ENCODE results near the gene MTTP. TPM values are rescaled to one million over a fixed set of nuclear protein-coding genes. Genes with fewer than 3 reads are reported as not detected.
A peak's percentile ranks its signal among the peaks of the same experiment; 100 is the strongest.

Gene MTTP
- total and polyA plus RNA-seq, 10 donors = 0.07 to 0.97 (median 0.12) TPM; not detected in 3

DNA sequence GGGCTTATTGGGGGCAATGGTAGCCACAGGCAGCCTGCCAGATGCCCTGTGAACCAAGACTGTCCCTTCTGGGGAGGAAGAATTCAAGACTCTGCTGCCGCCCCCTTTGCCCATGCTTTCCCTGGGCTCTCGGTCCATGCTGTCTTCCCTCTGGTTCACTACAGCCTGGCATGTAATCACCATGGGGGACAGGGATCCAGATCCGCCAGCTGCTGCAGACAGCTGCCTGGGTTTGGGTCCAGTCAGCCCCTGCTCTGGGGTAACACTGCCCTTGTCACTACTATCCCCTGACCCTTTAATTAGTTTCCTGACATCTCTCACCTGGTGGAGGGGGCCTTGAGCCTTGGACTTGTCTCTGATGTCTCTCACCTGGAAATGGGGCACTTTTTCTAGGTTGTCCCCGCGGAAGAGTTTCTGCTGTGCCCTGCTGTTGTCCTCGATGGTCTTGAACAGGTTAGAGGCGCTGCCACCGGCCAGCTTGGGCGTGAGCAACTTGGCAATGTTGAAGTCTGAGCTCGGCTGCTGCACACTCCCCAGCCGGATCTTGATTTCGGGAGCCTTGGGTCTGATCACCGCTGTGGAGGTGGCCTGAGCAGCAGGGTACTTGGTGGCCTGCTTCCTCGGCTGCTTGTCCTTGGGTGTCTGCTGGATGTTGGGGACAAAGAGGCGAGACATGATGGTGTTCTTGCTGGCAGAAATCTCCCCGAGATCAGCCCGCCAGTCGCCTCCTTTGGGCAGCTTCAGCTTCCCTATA, 76.6 kb downstream of the MTTP start:
- Histone ChIP-seq H3K9me3 (peaks cover 0 to 46% (median 8%) of the 10 kb centered on the region in 8 donors), H3K27me3 (replicated peaks in 1 of 7) (no peaks in the 10 kb centered on the region), H3K27ac (no peak overlapping the region), H3K36me3 (no peaks in the 10 kb centered on the region), H3K4me1 (no peaks in the 10 kb centered on the region), H3K4me3 (no peak overlapping the region)
- DNase-seq = no peak
- no peak for TF ChIP-seq POLR2A (IDR thresholded peaks at IDR 0.05)
- TF ChIP-seq POLR2AphosphoS5 (IDR thresholded peaks at IDR 0.05) = no peak
- TF ChIP-seq, protein P1, sequence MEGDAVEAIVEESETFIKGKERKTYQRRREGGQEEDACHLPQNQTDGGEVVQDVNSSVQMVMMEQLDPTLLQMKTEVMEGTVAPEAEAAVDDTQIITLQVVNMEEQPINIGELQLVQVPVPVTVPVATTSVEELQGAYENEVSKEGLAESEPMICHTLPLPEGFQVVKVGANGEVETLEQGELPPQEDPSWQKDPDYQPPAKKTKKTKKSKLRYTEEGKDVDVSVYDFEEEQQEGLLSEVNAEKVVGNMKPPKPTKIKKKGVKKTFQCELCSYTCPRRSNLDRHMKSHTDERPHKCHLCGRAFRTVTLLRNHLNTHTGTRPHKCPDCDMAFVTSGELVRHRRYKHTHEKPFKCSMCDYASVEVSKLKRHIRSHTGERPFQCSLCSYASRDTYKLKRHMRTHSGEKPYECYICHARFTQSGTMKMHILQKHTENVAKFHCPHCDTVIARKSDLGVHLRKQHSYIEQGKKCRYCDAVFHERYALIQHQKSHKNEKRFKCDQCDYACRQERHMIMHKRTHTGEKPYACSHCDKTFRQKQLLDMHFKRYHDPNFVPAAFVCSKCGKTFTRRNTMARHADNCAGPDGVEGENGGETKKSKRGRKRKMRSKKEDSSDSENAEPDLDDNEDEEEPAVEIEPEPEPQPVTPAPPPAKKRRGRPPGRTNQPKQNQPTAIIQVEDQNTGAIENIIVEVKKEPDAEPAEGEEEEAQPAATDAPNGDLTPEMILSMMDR (IDR thresholded peaks at IDR 0.05 in 8 of 11, conservative IDR thresholded peaks at IDR 0.05 in 3 of 11) = no peak
- intact Hi-C loops (cut with DNase I; ENCODE audit: low total_unique reads) = no loop called here
- WGBS, 5 donors = 87 to 94% (median 93%) methylated on average over 10 to 18 of the region's 18 CpGs

DNA sequence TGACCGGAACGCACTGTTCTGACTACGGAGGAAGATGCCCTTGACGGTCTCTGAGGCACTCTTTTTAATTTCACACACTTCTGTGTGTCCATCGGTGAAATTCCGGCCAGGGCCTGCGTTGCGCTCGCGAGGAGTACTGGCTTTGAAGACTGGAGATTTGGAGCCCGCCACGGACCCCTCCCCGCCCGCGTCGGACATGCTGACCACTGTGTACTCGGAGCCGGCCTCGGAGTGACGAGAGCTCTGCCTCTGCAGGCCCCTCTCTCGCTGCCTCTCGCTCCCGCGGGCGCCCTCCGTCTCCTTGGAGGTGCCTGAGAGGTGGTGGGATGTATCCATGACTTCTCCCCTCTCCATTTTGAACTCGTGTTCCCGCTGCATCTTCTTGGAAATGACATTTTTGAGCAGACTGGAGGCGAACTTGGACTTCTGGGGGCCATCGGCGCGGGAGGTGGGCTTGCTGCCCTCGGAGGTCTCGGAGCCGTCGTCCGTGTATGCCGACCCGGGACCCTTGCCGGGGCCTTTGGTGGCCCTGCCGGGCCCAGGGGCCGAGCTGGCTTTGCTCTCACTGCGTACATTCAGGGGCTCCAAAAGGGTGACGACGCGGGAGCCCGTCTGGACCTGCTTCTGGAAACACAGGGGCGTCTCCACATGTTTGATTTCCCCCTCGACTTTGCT, 77.3 kb downstream of the MTTP start:
- Histone ChIP-seq H3K27me3 (replicated peaks in 1 of 7) (no peaks in the 10 kb centered on the region), H3K36me3 (no peaks in the 10 kb centered on the region), H3K4me1 (no peaks in the 10 kb centered on the region), H3K27ac (no peak overlapping the region), H3K4me3 (no peak overlapping the region), H3K9me3 (peaks cover 0 to 46% (median 8%) of the 10 kb centered on the region in 8 donors)
- 92 to 96% (median 95%) methylated on average over 42 to 49 of the region's 49 CpGs for WGBS, 5 donors
- TF ChIP-seq POLR2AphosphoS5 (IDR thresholded peaks at IDR 0.05) = no peak
- DNase-seq = no peak
- intact Hi-C loops (cut with DNase I; ENCODE audit: low total_unique reads) = no loop called here

DNA sequence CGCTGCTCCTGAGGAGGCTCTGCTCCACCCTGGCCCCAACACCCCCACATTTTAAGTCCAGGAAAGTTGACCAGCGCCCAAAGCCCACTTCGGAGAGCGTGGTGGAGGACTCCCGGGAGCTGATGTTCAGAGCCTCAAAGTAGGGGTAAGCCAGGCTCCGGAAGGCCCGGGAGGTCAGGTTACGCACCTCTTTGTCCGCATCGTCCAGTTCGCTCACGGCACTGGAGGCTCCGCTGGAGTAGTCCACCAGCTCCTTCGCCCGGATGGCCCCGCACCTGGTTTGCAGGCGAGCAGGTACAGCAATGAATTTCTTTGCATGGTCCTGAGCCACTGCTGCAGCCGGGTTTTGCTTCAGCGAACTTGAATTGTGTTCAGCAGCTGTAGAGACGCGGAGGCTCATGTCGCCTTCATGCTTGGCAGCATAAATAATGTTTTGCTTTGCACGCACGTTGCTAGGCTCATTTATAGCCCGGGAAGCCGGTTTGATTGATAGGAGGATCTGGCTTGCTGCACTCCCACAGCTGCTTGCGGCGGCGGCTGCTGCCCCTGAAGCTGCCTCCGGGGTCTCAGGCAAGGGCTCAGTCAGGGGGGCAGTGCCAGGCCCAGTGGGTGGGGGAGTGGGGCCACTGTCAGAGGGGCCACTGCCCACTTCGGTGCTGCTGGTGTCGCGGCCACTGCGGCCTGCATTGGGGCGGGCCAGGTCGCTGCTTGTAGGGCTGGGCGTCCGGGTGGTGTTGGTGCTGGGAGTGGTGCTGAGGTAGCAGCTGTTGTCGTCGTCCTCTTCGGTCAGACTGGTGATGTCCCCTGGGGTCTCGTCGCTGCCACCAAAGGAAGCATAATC, 78.2 kb downstream of the MTTP start:
- DNase-seq = peak; percentile 74
- Histone ChIP-seq H3K4me3 (no peak overlapping the region), H3K27ac (no peak overlapping the region), H3K4me1 (no peaks in the 10 kb centered on the region), H3K9me3 (peaks cover 0 to 46% (median 8%) of the 10 kb centered on the region in 8 donors), H3K36me3 (no peaks in the 10 kb centered on the region), H3K27me3 (replicated peaks in 1 of 7) (no peaks in the 10 kb centered on the region)
- TF ChIP-seq POLR2A (IDR thresholded peaks at IDR 0.05) = no peak
- no peak for TF ChIP-seq POLR2AphosphoS5 (IDR thresholded peaks at IDR 0.05)
- TF ChIP-seq, protein P1 (IDR thresholded peaks at IDR 0.05 in 8 of 11, conservative IDR thresholded peaks at IDR 0.05 in 3 of 11) = no peak
- WGBS, 5 donors = 88 to 96% (median 93%) methylated on average over 25 to 43 of the region's 43 CpGs
- intact Hi-C loops (cut with DNase I; ENCODE audit: low total_unique reads) = no loop called here

DNA sequence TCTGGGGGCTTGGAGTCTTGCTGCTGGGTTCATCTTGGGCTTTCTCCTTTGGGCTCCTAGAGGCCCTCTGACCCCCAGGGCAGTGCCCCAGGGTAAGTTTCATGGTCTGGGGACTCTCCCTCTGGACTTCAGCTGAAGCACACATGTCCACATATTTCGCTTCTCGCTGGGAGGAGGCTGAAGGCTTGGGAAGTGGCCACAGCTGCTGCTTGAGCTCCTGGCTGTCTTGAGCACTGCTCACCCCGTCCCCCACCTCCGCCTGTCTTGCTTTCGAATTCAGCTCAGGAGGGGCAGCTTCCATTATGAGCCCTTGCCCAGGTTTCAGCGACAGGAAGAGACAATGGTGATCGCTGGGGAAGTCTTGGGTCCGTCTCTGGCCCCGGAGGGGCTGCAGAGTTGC, 79.3 kb downstream of the MTTP start:
- H3K4me3 ChIP-seq = no peak overlapping the region
- H3K4me1 ChIP-seq = no peaks in the 10 kb centered on the region
- 83 to 92% (median 89%) methylated on average over 9 of the region's 9 CpGs for WGBS, 5 donors
- no peak for DNase-seq
- H3K27ac ChIP-seq = peak overlapping the region in 1 of 8 donors; percentile 23
- no peaks in the 10 kb centered on the region for H3K36me3 ChIP-seq
- TF ChIP-seq POLR2AphosphoS5 (IDR thresholded peaks at IDR 0.05) (no peak), POLR2A (IDR thresholded peaks at IDR 0.05) (no peak)
- TF ChIP-seq, protein P1 (IDR thresholded peaks at IDR 0.05 in 8 of 11, conservative IDR thresholded peaks at IDR 0.05 in 3 of 11) = no peak
- intact Hi-C loops (cut with DNase I; ENCODE audit: low total_unique reads) = no loop called here
- H3K27me3 ChIP-seq (replicated peaks in 1 of 7) = no peaks in the 10 kb centered on the region
- H3K9me3 ChIP-seq = peaks cover 0 to 46% (median 8%) of the 10 kb centered on the region in 8 donors

All from spleen (tissue), 11 donors.